SK-N-SH (cell line): ENCODE data around the gene UNC5B. TPM values are rescaled to one million over a fixed set of nuclear protein-coding genes. Genes with fewer than 3 reads are reported as not detected.

ENCODE experiments used
- CTCF ChIA-PET: fragments of 300-600, 350-600 bp; formaldehyde crosslinking; extraction: SDS; loops from one replicate; lab custom pipeline; 2021; lab: Yijun Ruan, JAX
- POLR2A ChIA-PET: fragments of 350-600 bp; sonication (Branson Sonifier 250); formaldehyde crosslinking; extraction: SDS; loops from one replicate; lab custom pipeline; 2020; ENCODE audit warnings: antibody characterized with exemption, inconsistent platforms; lab: Yijun Ruan, JAX
- DNase-seq: peaks from one replicate; pipeline ENCODE4 v3.0.0; 2012
- H2AFZ ChIP-seq: fragments of 200-600 bp; sonication (generic); 2 replicates; pipeline ENCODE4 v1.8.1; 2016; ENCODE audit warnings: antibody characterized with exemption, mild to moderate bottlenecking, low read depth
- H3F3A ChIP-seq: fragments of 200-600 bp; sonication (generic); replicated peaks from 2 replicates; pipeline ENCODE3; 2016; ENCODE audit warnings: antibody characterized with exemption, mild to moderate bottlenecking; ENCODE audit not compliant: insufficient read depth
- H3K27ac ChIP-seq, 2 experiments: fragments of 200-500 bp in 1 of 2; fragments of 200-600 bp in 1 of 2; sonication (Bioruptor generic) in 1 of 2; sonication (generic), shearing (Covaris generic) in 1 of 2; 2 replicates each; pipeline versions ENCODE4 v1.5.1 to v1.6.1; 2014 to 2016; ENCODE audit warnings: low read depth in 2 of 2, inconsistent platforms in 1 of 2, low read length in 1 of 2, mild to moderate bottlenecking in 1 of 2, mixed read lengths in 1 of 2
- H3K27me3 ChIP-seq: fragments of 200-600 bp; sonication (generic), shearing (Covaris generic); 2 replicates; pipeline ENCODE4 v1.6.1; 2016; ENCODE audit warnings: mixed run types; ENCODE audit not compliant: insufficient read depth
- H3K36me3 ChIP-seq, 2 experiments: fragments of 200-500 bp in 1 of 2; fragments of 200-600 bp in 1 of 2; sonication (Bioruptor generic) in 1 of 2; sonication (generic) in 1 of 2; replicated peaks in 1 of 2; 2 replicates each; pipeline versions ENCODE3 to v1.5.1; 2014 to 2016; ENCODE audit warnings: low read length in 1 of 2, mild to moderate bottlenecking in 1 of 2; ENCODE audit not compliant: insufficient read depth in 2 of 2, control insufficient read depth in 1 of 2
- H3K4me1 ChIP-seq, 2 experiments: fragments of 200-500 bp in 1 of 2; fragments of 200-600 bp in 1 of 2; sonication (Bioruptor generic) in 1 of 2; sonication (generic), shearing (Covaris generic) in 1 of 2; 2 replicates each; pipeline versions ENCODE4 v1.5.1 to v1.6.1; 2014 to 2016; ENCODE audit warnings: low read depth in 1 of 2, low read length in 1 of 2, mixed run types in 1 of 2; ENCODE audit not compliant: insufficient read depth in 2 of 2, control insufficient read depth in 1 of 2
- H3K4me2 ChIP-seq: fragments of 200-600 bp; sonication (generic), shearing (Covaris generic); 2 replicates; pipeline ENCODE4 v1.6.1; 2017; ENCODE audit warnings: mixed run types
- H3K4me3 ChIP-seq, 2 experiments: fragments of 200-500 bp in 1 of 2; fragments of 200-600 bp in 1 of 2; sonication (Bioruptor generic) in 1 of 2; sonication (generic), shearing (Covaris generic) in 1 of 2; 2 replicates each; pipeline versions ENCODE4 v1.5.1 to v1.8.1; 2014 to 2016; ENCODE audit warnings: low read depth in 2 of 2, inconsistent platforms in 1 of 2, low read length in 1 of 2, mild to moderate bottlenecking in 1 of 2, mixed read lengths in 1 of 2, moderate library complexity in 1 of 2
- H3K79me2 ChIP-seq: fragments of 200-600 bp; sonication (generic); 2 replicates; pipeline ENCODE4 v1.8.1; 2017; ENCODE audit warnings: mild to moderate bottlenecking; ENCODE audit not compliant: insufficient read depth
- H3K9ac ChIP-seq: fragments of 200-600 bp; sonication (generic); 2 replicates; pipeline ENCODE4 v1.6.1; 2017; ENCODE audit warnings: mixed run types
- H3K9me2 ChIP-seq: fragments of 200-600 bp; sonication (generic); 2 replicates; pipeline ENCODE4 v1.6.1; 2017; ENCODE audit warnings: mixed run types
- H3K9me3 ChIP-seq: fragments of 200-600 bp; sonication (generic); 2 replicates; pipeline ENCODE4 v1.6.1; 2017; ENCODE audit warnings: mixed run types, mild to moderate bottlenecking, moderate library complexity
- H4K20me1 ChIP-seq: fragments of 200-600 bp; sonication (generic); 2 replicates; pipeline ENCODE4 v1.6.1; 2017; ENCODE audit warnings: mild to moderate bottlenecking, mixed run types; ENCODE audit not compliant: insufficient read depth
- CHD2 ChIP-seq: fragments of 150-350 bp; IDR thresholded peaks from 2 replicates; pipeline ENCODE4 v1.6.1; 2018; ENCODE audit warnings: low read length; ENCODE audit not compliant: partially characterized antibody
- CTCF ChIP-seq: fragments of 200-600 bp; sonication (generic); IDR thresholded peaks from 2 replicates; pipeline ENCODE4 v1.6.1; 2017; ENCODE audit warnings: antibody characterized with exemption, mild to moderate bottlenecking, moderate library complexity
- ELF1 ChIP-seq: IDR thresholded peaks from 2 replicates; pipeline ENCODE4 v1.4.0; 2012
- EP300 ChIP-seq, 2 experiments: IDR thresholded peaks; 2 replicates each; pipeline versions ENCODE4 v1.4.0 to v1.6.1; 2012; ENCODE audit warnings: borderline replicate concordance in 1 of 2, low read depth in 1 of 2, low read length in 1 of 2
- FOXJ3 ChIP-seq: sonication (generic); formaldehyde crosslinking; IDR thresholded peaks from 2 replicates; pipeline ENCODE4 v1.5.1; 2020; ENCODE audit warnings: mild to moderate bottlenecking, missing genetic modification reagents
- FOXM1 ChIP-seq: IDR thresholded peaks from 2 replicates; pipeline ENCODE4 v1.4.0; 2012; ENCODE audit warnings: low read depth, mild to moderate bottlenecking
- GABPA ChIP-seq: IDR thresholded peaks from 2 replicates; pipeline ENCODE4 v1.4.0; 2012; ENCODE audit warnings: low read depth, mild to moderate bottlenecking
- GATA2 ChIP-seq: sonication (generic); formaldehyde crosslinking; IDR thresholded peaks from 2 replicates; pipeline ENCODE4 v1.5.0; 2020; ENCODE audit warnings: mild to moderate bottlenecking, missing genetic modification reagents
- MXI1 ChIP-seq: IDR thresholded peaks from 2 replicates; pipeline ENCODE4 v1.6.1; 2012; ENCODE audit warnings: mild to moderate bottlenecking, low read depth, low read length, improper control_type of control experiment
- NFIC ChIP-seq: IDR thresholded peaks from 2 replicates; pipeline ENCODE4 v1.4.0; 2012; ENCODE audit warnings: borderline replicate concordance
- NRF1 ChIP-seq: IDR thresholded peaks from 2 replicates; pipeline ENCODE4 v1.6.1; 2012; ENCODE audit warnings: low read depth, mild to moderate bottlenecking, low read length
- RAD21 ChIP-seq: IDR thresholded peaks from 2 replicates; pipeline ENCODE4 v1.6.1; 2012; ENCODE audit warnings: mild to moderate bottlenecking, low read length
- RCOR1 ChIP-seq: fragments of 150-350 bp; IDR thresholded peaks from 2 replicates; pipeline ENCODE4 v1.6.1; 2017; ENCODE audit warnings: antibody characterized with exemption, low read length
- REST ChIP-seq: IDR thresholded peaks from 2 replicates; pipeline ENCODE4 v1.6.1; 2012; ENCODE audit warnings: mild to moderate bottlenecking, low read depth, low read length, moderate library complexity
- SIN3A ChIP-seq: IDR thresholded peaks from 2 replicates; pipeline ENCODE4 v1.6.1; 2012; ENCODE audit warnings: low read depth, mild to moderate bottlenecking, low read length, moderate library complexity, borderline replicate concordance
- TCF12 ChIP-seq: IDR thresholded peaks from 2 replicates; pipeline ENCODE4 v1.4.0; 2012
- TEAD4 ChIP-seq: IDR thresholded peaks from 2 replicates; pipeline ENCODE4 v1.4.0; 2012; ENCODE audit warnings: mild to moderate bottlenecking, borderline replicate concordance; ENCODE audit not compliant: insufficient read depth
- YY1 ChIP-seq: IDR thresholded peaks from 2 replicates; pipeline ENCODE4 v1.4.0; 2012; ENCODE audit warnings: low read depth, mild to moderate bottlenecking
- WGBS: methylation state at CpG from one replicate; pipeline ENCODE4 v1.1.6; 2017; ENCODE audit warnings: low lambda C conversion rate; 5-methylcytosine and 5-hydroxymethylcytosine counted together
- polyA plus RNA-seq, 3 experiments: library from polyadenylated mRNA; depleted of rRNA; stranded (reverse); fragments of >200 nt; gene quantifications; 2 replicates each; pipeline ENCODE4 v1.2.3, GENCODE V29; 2012
- TF ChIP-seq, protein P1 (sequence below): IDR thresholded peaks from 2 replicates; pipeline ENCODE4; 2012

The UNC5B gene
- polyA plus RNA-seq, 1 of the 3 experiments (the other 2 are of a cell fraction), result 13.8 TPM

DNA sequence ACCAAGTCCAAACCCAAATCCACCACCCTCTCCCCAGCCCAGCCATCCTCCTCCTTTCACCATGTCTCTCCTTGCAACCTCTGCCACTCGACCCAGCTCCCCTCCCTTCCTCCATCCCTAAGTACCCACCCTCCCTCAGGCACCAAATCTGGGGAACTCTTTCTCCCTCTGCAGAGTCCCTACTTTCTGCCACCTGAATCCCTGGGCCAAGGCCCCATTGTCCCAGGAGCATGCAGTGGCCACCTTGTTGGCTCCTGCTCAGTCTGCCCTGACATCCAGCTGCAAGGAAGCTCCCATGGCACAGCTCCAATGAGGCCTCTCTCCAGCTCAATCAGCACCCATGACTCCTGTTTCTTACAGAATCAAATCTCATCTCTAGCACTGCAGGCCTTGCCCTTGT lies 5.5 kb upstream of the UNC5B start:
- peaks cover 7% of the 10 kb centered on the region; the same call in 1 of the 2 replicates for H3K27me3 ChIP-seq
- CTCF ChIA-PET, result interaction anchor here (0.9 to 7.0 kb wide), 8 partner anchors 11 to 303 kb away, joined by 3 to 48 read pairs (median 4); no protein-coding TSS in a partner anchor
- no peaks in the 10 kb centered on the region for H3F3A ChIP-seq
- 0 out of 2 replicates have a peak, but pooled peaks cover 1% of the 10 kb centered on the region for H3K79me2 ChIP-seq
- no peak overlapping the region for H3K9ac ChIP-seq
- no peaks in the 10 kb centered on the region for H3K36me3 ChIP-seq
- H3K9me2 ChIP-seq, result no peaks in the 10 kb centered on the region
- peaks cover 0 to 51% of the 10 kb centered on the region in 2 experiments; a peak in 2 of 4 replicates for H3K4me1 ChIP-seq
- no peaks in the 10 kb centered on the region for H3K9me3 ChIP-seq
- DNase-seq, result no peak
- H3K27ac ChIP-seq, result no peak overlapping the region
- TF ChIP-seq CHD2 (no peak), NFIC (no peak), FOXJ3 (no peak), EP300 (IDR thresholded peaks at IDR 0.05; ENCODE audit: borderline replicate concordance in 1 of 2, low read depth in 1 of 2, low read length in 1 of 2) (no peak), RAD21 (no peak), CTCF (no peak), GATA2 (CRISPR knock-in tag) (no peak), SIN3A (no peak), GABPA (no peak), YY1 (no peak), RCOR1 (no peak), TEAD4 (no peak), FOXM1 (no peak), TCF12 (no peak), NRF1 (no peak), MXI1 (no peak), ELF1 (no peak), REST (no peak)
- TF ChIP-seq, protein P1, sequence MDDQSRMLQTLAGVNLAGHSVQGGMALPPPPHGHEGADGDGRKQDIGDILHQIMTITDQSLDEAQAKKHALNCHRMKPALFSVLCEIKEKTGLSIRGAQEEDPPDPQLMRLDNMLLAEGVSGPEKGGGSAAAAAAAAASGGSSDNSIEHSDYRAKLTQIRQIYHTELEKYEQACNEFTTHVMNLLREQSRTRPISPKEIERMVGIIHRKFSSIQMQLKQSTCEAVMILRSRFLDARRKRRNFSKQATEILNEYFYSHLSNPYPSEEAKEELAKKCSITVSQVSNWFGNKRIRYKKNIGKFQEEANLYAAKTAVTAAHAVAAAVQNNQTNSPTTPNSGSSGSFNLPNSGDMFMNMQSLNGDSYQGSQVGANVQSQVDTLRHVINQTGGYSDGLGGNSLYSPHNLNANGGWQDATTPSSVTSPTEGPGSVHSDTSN, result no peak
- POLR2A ChIA-PET, result interaction anchor here (0.5 to 1.5 kb wide), 2 partner anchors 8 to 13 kb away, joined by 3 to 5 read pairs; no protein-coding TSS in a partner anchor
- H2AFZ ChIP-seq, result no peak overlapping the region
- no peak overlapping the region for H3K4me3 ChIP-seq
- whole genome bisulfite sequencing, result 50% methylated on average over 1 of the region's 1 CpG
- H4K20me1 ChIP-seq, result no peaks in the 10 kb centered on the region
- no peak overlapping the region for H3K4me2 ChIP-seq
